GM19455 (cell line): ENCODE data around the gene CLEC4M.
"Not testable (repeated sequence)": the region's sequence is repeated elsewhere in the genome, so short reads cannot be mapped to it uniquely, and the experiment has no call there.

Source experiments
- ATAC-seq: cut with Tn5 transposase; IDR thresholded peaks from one replicate; pipeline ENCODE4 v1.9.1; 2021; ENCODE audit not compliant: unreplicated experiment

Gene CLEC4M

DNA sequence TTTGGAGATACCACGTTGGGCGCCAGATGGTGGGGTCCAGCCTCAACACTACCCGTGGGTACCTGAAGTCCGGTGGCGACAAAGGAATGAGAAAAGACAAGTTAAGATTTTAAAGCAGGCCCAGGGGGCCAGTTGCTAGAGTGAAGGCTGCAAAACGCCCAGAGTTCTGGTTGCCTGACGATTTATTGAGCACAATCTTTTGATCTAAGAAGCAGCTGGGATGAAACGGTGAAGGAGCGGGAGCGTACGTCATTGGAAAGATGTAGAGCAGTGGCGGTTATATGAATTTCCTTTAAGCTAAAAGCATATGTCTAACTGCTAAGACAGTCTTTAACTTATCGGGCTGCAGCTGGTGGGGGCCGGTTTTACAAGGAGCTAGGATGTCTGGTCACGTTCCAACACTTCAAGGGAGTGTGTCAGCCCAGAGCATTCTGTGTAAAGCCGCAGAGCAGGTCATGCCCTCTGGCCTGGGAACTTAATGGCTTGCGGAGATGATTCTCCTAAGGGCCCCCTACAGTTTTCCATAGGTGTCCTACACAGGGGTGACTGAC lies 38.1 kb downstream of the CLEC4M start:
- ATAC-seq: no peak

DNA sequence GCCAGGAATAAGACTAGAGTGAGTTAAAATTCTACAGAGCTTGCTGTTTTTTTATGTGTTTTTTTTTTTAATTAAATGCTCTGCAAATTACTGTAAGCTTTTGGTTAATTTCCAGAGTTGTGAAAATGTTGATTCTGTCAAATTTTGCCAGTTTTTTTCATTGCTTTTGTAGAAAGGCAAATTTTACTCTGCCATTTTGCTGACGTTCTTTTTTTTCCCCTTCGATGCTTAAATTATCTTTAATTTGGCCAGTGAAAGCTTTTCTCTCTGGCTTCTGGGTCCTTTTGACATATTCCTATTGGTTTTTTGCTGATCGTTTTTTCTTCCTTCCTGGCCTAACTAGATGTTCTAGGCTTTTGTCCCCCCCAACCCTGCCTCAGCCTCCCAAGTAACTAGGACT lies 43.2 kb downstream of the CLEC4M start:
- ATAC-seq: no peak

DNA sequence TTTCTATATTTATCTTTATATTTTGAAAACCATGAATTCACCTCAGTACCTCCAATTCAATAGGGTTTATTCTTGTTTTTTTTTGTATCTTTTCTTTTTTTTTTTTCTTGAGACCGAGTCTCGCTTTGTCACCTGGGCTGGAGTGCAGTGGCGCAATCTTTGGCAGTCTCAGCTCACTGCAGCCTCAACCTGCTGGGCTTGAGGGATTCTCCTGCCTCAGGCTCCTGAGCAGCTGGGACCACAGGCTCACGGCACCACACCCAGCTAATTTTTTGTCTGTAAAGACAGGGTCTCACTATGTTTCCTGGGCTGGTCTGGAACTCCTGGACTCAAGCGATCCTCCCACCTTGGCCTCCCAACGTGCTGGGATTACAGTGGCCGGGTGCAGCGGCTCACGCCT lies 43.8 kb downstream of the CLEC4M start:
- no peak for ATAC-seq

DNA sequence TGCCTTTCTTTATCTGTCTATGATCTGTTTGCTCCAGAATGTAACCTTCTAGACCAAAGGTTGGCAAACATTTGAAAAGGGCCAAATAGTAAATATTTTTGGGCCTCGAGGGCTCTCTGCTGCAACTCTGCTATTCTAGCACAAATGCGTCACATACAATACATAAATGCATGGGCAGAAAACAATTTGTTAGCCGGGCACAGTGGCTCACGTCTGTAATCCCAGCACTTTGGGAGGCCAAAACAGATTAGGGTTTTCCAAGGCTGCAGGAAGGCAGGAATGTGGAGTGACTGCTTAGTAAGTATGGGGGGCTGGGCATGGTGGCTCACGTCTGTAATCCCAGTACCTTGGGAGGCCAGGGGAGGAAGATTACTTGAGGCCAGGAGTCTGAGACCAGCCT lies 45.1 kb downstream of the CLEC4M start:
- ATAC-seq: no peak

DNA sequence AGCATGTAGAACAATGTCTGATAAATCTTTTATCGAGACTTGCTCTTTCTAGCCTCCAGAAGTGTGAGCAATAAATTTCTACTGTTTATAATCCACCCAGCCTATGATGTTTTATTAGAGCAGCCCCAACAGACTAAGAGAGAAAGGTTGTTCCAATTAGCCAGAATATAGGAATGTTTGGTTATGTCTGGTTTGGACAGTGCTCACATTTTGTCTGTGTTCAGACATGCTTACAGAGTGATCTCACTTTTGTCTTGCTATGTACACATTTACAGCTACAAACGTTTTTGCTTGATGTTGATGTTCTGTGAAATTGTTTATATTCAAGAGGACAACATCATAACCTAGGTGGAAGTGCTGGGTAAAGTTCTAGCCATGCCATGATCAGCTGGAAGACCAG lies 48.9 kb downstream of the CLEC4M start:
- no peak for ATAC-seq

DNA sequence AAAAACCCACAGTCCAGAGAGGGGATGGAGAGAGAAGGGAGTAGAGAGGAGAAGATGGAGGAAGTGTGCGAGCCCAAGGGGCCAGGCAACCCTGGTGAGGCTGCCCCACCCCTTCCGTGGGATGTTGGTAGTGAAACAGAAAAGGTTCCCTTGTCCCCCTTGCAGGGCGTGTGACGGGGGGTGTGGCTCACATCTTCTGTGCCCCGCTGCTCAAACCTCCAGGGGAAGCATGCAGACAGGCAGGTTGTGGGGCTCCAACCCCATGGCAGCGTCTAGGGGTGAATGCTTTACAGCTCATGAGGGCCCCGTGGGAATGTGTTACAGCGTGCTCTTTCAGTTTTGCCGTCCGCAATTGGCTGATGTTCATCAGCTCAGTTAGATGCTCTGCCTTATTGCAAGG lies 52.3 kb downstream of the CLEC4M start:
- no peak for ATAC-seq

DNA sequence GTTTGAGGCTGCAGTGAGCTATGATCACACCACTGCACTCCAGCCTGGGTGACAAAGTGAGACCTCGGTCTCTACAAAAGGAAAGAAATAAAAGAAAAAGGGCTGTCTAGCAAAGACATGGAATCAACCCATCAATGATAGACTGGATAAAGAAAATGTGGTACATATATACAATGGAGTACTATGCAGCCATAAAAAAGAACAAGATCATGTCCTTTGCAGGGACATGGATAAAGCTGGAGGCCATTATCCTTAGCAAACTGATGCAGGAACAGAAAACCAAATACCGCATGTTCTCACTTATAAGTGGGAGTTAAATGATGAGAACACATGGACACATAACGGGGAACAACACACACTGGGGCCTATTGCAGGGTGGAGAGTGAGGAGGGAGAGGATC lies 53.0 kb downstream of the CLEC4M start:
- not testable (repeated sequence) for ATAC-seq

DNA sequence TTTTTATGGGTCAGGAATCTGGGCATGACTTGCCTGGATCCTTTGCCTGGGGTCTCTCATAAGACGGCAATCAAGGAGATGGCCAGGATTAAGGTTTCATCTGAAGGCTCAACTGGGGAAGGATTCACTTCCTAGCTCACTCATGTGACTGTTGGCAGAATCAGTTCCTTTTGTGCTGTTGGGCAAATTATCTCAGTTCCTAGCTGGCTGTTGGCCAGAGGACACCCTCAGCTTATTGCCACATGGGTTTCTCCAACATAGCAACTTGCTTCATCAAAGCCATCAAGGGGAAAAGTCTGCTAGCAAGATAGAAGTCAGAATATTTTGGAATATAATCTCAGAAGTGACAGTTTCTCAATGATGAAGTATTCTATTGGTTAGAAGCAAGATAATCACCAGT lies 54.8 kb downstream of the CLEC4M start:
- ATAC-seq: no peak

DNA sequence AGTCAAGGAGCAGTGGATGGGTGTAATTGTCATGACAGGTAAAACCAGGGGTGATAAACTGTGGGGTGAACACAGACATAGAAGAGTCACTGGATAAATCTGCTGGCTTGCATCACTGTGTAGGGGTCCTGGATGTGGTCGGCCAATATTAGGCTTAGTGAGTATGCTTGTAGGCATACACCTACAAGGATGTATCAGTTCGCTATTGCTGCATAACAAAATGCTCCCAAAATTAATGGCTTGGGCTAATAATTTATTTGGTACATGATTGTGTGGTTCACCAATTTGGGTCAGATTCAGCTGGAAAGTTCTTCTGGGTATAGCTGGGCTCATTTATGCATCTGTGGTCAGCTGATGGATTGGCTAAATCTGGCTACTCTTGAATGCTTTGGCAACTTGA lies 55.8 kb downstream of the CLEC4M start:
- ATAC-seq: no peak
